Mucosa of descending colon (tissue), 3 donors: ENCODE results near the gene TNK1. TPM values are rescaled to one million over a fixed set of nuclear protein-coding genes. Genes with fewer than 3 reads are reported as not detected.
A peak's percentile ranks its signal among the peaks of the same experiment; 100 is the strongest.
"Not testable (repeated sequence)": the region's sequence is repeated elsewhere in the genome, so short reads cannot be mapped to it uniquely, and the experiment has no call there.

ENCODE experiments used
- ATAC-seq: fragments of 200-7000 bp; cut with Tn5 transposase; one replicate; pipeline ENCODE4 v1.9.1; 2020; ENCODE audit warnings: mild to moderate bottlenecking, moderate library complexity
- DNase-seq, 3 donors: peaks; one replicate each; pipeline ENCODE4 v3.0.0-alpha.2; 2020
- H3K36me3 ChIP-seq: fragments of 200-600 bp; one replicate; pipeline ENCODE4 v1.8.0; 2021; ENCODE audit warnings: low read depth, mild to moderate bottlenecking
- H3K4me1 ChIP-seq: fragments of 200-600 bp; one replicate; pipeline ENCODE4 v1.8.0; 2021; ENCODE audit warnings: low read depth, mild to moderate bottlenecking
- H3K4me3 ChIP-seq: fragments of 200-600 bp; one replicate; pipeline ENCODE4 v1.8.0; 2021; ENCODE audit warnings: mild to moderate bottlenecking
- H3K9me3 ChIP-seq: fragments of 200-600 bp; one replicate; pipeline ENCODE4 v1.8.0; 2021; ENCODE audit warnings: mild to moderate bottlenecking
- CTCF ChIP-seq: fragments of 200-600 bp; IDR thresholded peaks from one replicate; pipeline ENCODE4 v1.8.0; 2022; ENCODE audit warnings: antibody characterized with exemption, mild to moderate bottlenecking
- intact Hi-C, 2 donors: fragments of 100-400 bp; cut with DNase I in 1 of 2; cut with micrococcal nuclease in 1 of 2; formaldehyde crosslinking; loops; one replicate each; pipeline versions ENCODE4 v1.11.0 to v1.11.1; 2022; cut with DNase I, micrococcal nuclease
- long read RNA-seq, 2 donors: library from polyadenylated mRNA; unstranded; transcript quantifications; one replicate each; pipeline ENCODE4 v2.0.0, GENCODE V29; 2019 to 2021
- total RNA-seq, 3 donors: library from RNA; stranded (reverse); fragmentation: NEBNext Ultra II Directional in 2 of 3; extraction: Animal tissue kit (Norgen Biotek cat#: 25700) in 2 of 3; gene quantifications; one replicate each; pipeline versions ENCODE4 v1.2.1 to v1.2.4, GENCODE V29; 2021 to 2023
- donor health status: DM: no; HTN: no; CAD: no; lungs with moderate emphysema.
- donor health status: DM: no; HTN: no; CAD: no.
- donor health status: DM: no; HTN: yes; CAD: no.

Gene TNK1
- 10 to 100 TPM; 16.4 to 29.5 (median 20.7) TPM for total RNA-seq
- long read RNA-seq, donor 1, partial matches to known transcripts, result 14 of 20 reads
- long read RNA-seq, donor 1, other reads (novel, unspliced or antisense), result 6 of 20 reads
- long read RNA-seq, donor 2, partial matches to known transcripts, result 14 of 15 reads
- long read RNA-seq, donor 2, other reads (novel, unspliced or antisense), result 1 of 15 reads

GRCh38 chr17:7380855-7381683 is at the start of gene TNK1:
TNK1 (plus strand) TSS chr17:7381089; CDS start chr17:7382927, 1,838 bp downstream.
- Histone ChIP-seq H3K4me1 (peaks cover 7% of the 10 kb centered on the region), H3K36me3 (no peaks in the 10 kb centered on the region), H3K9me3 (no peaks in the 10 kb centered on the region), H3K4me3 (peak within 1 kb of the TSS; percentile 44)
- no peak for TF ChIP-seq CTCF
- ATAC-seq (peak; percentile 90), DNase-seq (peak; percentile 87 to 89 (median 87))
- intact Hi-C loops, result no loop called here

- intact Hi-C loops, result no loop called here
- DNase-seq (no peak), ATAC-seq (no peak)
- peaks cover 12% of the 10 kb centered on the region for H3K4me1 ChIP-seq
- H3K36me3 ChIP-seq, result peaks cover 3% of the 10 kb centered on the region
- no peak overlapping the region for H3K4me3 ChIP-seq
- TF ChIP-seq CTCF, result no peak
- H3K9me3 ChIP-seq, result no peaks in the 10 kb centered on the region
Observed at GRCh38 chr17:7332111-7332510, 48.8 kb upstream of the TNK1 start.

GRCh38 chr17:7332600-7333069 is 48.3 kb upstream of the TNK1 start:
- H3K4me3 ChIP-seq, ATAC-seq, DNase-seq, H3K36me3 ChIP-seq, intact Hi-C loops, H3K9me3 ChIP-seq: not testable (repeated sequence)
- H3K4me1 ChIP-seq, result peaks cover 12% of the 10 kb centered on the region

DNA sequence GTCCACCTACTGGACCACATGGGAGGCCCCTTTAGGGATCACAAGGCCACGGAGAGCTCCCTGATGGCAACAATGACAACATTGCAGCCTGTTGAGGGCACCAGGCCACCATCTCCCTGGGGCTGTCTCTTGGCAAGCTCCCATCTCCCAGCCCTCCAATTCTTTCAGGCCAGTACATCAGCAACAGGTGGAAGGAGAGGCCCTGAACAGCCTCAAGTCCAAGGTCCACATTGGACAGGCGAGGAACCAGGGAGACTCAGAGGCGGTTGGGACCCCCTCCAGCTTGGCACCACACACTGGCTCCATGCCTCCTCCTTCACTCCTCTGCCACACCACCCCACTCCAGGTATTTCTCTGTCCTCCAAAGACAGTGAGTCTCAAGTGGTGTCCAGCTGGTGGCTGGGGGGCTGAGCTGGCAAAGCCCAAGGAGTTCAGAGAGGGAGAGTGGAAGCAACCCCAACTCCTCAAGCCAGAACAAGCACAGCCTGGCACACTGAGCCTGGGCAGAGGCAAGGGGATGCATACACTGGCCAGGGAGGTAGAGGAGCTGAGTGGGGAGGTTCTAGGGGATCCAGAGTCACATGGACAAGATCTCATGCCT is 45.9 kb upstream of the TNK1 start:
- DNase-seq, result peak in 1 of 3 donors; percentile 34
- ATAC-seq, result no peak
- Histone ChIP-seq H3K4me1 (peaks cover 3% of the 10 kb centered on the region), H3K36me3 (no peaks in the 10 kb centered on the region), H3K4me3 (no peak overlapping the region), H3K9me3 (no peaks in the 10 kb centered on the region)
- no peak for TF ChIP-seq CTCF
- intact Hi-C loops, result no loop called here

- intact Hi-C loops, DNase-seq, H3K4me1 ChIP-seq, H3K4me3 ChIP-seq, H3K9me3 ChIP-seq, ATAC-seq, H3K36me3 ChIP-seq: not testable (repeated sequence)
Observed at GRCh38 chr17:7335765-7336164, 45.1 kb upstream of the TNK1 start.

DNA sequence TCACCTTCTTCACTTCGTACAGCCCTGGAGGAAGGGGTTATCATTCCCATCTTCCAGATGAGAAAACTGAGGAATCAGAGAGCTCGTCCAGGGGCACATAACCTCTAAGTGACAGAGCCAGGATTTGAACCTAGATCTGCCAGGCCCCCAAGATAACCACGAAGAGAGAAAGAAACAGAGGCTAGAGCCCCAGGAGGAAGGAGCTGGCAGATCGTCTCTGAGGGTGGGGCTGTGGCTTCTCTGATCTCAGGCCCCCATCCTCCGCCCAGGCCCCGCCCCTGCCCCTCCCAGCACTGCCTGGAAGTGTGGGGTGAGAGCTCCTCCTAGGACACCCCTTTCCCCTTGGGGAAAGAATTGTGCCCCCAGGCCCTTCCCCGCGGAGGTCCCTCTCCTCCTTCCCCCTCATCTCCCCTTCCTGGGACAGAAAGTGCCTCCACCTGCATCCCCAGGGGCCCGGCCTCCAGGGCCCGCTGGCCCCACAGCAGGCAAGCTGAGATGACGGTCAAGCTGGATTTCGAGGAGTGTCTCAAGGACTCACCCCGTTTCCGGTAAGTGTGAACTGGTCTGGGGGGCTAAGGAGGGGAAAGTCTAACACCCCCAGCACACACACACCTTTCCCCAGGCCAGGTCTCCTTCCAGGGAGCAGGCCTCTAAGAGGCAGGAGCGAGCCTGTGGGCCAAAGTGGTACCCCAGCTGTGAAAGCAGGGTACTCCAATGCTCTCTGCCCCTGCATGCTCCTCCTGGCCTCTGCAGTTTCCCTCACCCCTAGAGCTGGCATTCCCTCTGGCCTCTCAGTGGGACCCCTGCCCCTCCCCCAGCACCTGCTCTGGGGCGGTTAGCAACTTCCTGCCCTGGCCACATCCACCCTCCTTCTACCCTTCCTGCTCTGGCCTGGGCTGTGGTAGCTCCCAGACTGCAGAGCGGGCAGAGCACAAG is 44.4 kb upstream of the TNK1 start, which contains the start of gene ACAP1:
Gene ACAP1, plus strand, starts transcription at position 290 of the 936 bp plus-strand sequence. Its CDS starts 206 bp downstream, at position 496.
- no peaks in the 10 kb centered on the region for H3K4me1 ChIP-seq
- peak; percentile 92 for ATAC-seq
- H3K9me3 ChIP-seq, result no peaks in the 10 kb centered on the region
- intact Hi-C loops, result no loop called here
- H3K4me3 ChIP-seq, result peak within 1 kb of the TSS; percentile 4
- DNase-seq, result peak; percentile 72 to 92 (median 82)
- no peak for TF ChIP-seq CTCF
- no peaks in the 10 kb centered on the region for H3K36me3 ChIP-seq

GRCh38 chr17:7337600-7337999 is 43.3 kb upstream of the TNK1 start:
- H3K9me3 ChIP-seq, DNase-seq, ATAC-seq, H3K36me3 ChIP-seq, H3K4me1 ChIP-seq, intact Hi-C loops, H3K4me3 ChIP-seq: not testable (repeated sequence)
